LNCaP clone FGC (cell line): ENCODE results near the gene ACSM3.
"Not testable (repeated sequence)": the region's sequence is repeated elsewhere in the genome, so short reads cannot be mapped to it uniquely, and the experiment has no call there.

Source experiments
- DNase-seq: peaks from one replicate; pipeline ENCODE4 v3.0.0-alpha.2; 2011; ENCODE audit warnings: low read depth
- H3K4me3 ChIP-seq: 2 replicates; pipeline ENCODE4 v1.5.1; 2011; ENCODE audit warnings: mild to moderate bottlenecking, low read depth, low read length, control low read depth
- CTCF ChIP-seq: IDR thresholded peaks from 2 replicates; pipeline ENCODE4 v1.5.1; 2012; ENCODE audit warnings: mild to moderate bottlenecking; ENCODE audit not compliant: control insufficient read depth, insufficient read depth; ENCODE audit errors: extremely low read depth

The ACSM3 gene

GRCh38 chr16:20744922-20745440 lies 18.8 kb upstream of the ACSM3 start:
- no peak for DNase-seq
- TF ChIP-seq CTCF = no peak
- no peak overlapping the region for H3K4me3 ChIP-seq

DNA sequence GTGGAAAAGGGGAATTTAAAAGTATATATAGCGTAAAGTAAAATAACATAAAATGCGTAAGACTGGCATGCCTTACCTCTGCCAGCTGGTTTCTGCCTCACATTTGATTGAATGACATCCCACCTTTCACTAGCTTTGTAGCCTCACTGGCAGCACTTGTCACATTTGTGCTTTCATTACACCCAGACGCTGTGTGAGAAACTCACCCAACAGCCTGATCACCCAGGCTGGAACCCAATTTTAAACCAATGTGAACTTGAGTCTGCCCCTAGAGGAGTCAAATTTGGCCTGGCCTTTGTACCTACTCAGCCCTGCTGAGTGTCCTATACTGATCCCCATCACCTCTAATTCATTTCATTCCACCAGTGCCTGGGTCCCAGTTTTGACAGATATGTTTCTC lies 17.4 kb upstream of the ACSM3 start:
- no peak overlapping the region for H3K4me3 ChIP-seq
- no peak for DNase-seq
- no peak for TF ChIP-seq CTCF

GRCh38 chr16:20747030-20747816 lies 16.6 kb upstream of the ACSM3 start:
- H3K4me3 ChIP-seq = no peak overlapping the region
- DNase-seq = no peak
- TF ChIP-seq CTCF = no peak

- no peak for TF ChIP-seq CTCF
- H3K4me3 ChIP-seq = no peak overlapping the region
These were observed 14.3 kb upstream of the ACSM3 start for GRCh38 chr16:20749474-20749873.

GRCh38 chr16:20750558-20750957 lies 13.3 kb upstream of the ACSM3 start:
- DNase-seq = no peak
- H3K4me3 ChIP-seq = no peak overlapping the region
- no peak for TF ChIP-seq CTCF

More at GRCh38 chr16:20749474-20749873, 14.3 kb upstream of the ACSM3 start:
- no peak for DNase-seq

- DNase-seq = no peak
- no peak for TF ChIP-seq CTCF
- no peak overlapping the region for H3K4me3 ChIP-seq
These were observed 10.1 kb upstream of the ACSM3 start for GRCh38 chr16:20753727-20754126.

DNA sequence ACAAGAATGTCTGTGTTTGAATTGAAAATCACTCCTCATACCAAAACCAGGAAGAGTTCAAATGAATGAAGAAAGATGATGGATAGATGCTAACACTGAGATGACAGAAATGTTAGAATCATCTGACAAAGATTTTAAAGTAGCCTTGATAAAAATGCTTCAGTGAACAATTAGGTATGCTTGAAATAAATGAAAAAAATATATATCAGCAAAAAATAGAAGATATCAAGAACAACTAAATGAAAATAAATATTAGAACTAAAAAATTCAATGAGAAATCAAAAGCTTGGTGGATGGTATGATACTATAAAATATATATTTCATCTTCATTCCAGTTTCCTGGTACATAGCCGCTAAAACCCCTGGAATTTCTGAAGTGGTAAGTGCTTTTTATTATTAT lies 8.6 kb upstream of the ACSM3 start:
- no peak overlapping the region for H3K4me3 ChIP-seq
- no peak for TF ChIP-seq CTCF
- no peak for DNase-seq

GRCh38 chr16:20755799-20756198 lies 8.0 kb upstream of the ACSM3 start:
- not testable (repeated sequence) for H3K4me3 ChIP-seq, DNase-seq
